ENCODE results near the gene DRAXIN.

- TF ChIP-seq CTCF (IDR thresholded peaks at IDR 0.05; ENCODE audit: insufficient read depth, low read depth, low read length) (no peak), EZH2 (IDR thresholded peaks at IDR 0.05; ENCODE audit: insufficient read depth, low read length) (no peak)
Measured at GRCh38 chr1:11735531-11735853, 44.0 kb downstream of the DRAXIN start.
